SJSA1 (cell line): ENCODE measurements around the gene SEMA6C. TPM values are rescaled to one million over a fixed set of nuclear protein-coding genes. Genes with fewer than 3 reads are reported as not detected.

Experiments used
- DNase-seq, 2 experiments: peaks; one replicate each; pipeline ENCODE4 v3.0.0-alpha.2; 2015 to 2020; ENCODE audit warnings: low spot score in 2 of 2, low read depth in 1 of 2
- H3K27ac ChIP-seq: fragments of 250-450 bp; sonication (Bioruptor Pico); 2 replicates; pipeline ENCODE4 v1.5.1; 2020; ENCODE audit warnings: mild to moderate bottlenecking, moderate library complexity
- H3K27me3 ChIP-seq: fragments of 250-450 bp; sonication (Bioruptor Pico); replicated peaks from 2 replicates; pipeline ENCODE4 v1.5.1; 2020; ENCODE audit warnings: mild to moderate bottlenecking, moderate library complexity
- H3K36me3 ChIP-seq: fragments of 250-450 bp; sonication (Bioruptor Pico); 2 replicates; pipeline ENCODE4 v1.5.1; 2020; ENCODE audit warnings: mild to moderate bottlenecking
- H3K4me1 ChIP-seq: fragments of 250-450 bp; sonication (Bioruptor Pico); replicated peaks from 2 replicates; pipeline ENCODE4 v1.6.1; 2021; ENCODE audit warnings: mild to moderate bottlenecking
- H3K4me3 ChIP-seq: fragments of 250-450 bp; sonication (Bioruptor Pico); 2 replicates; pipeline ENCODE4 v1.5.1; 2020; ENCODE audit warnings: mild to moderate bottlenecking
- H3K9me3 ChIP-seq: fragments of 250-450 bp; sonication (Bioruptor Pico); replicated peaks from 2 replicates; pipeline ENCODE4 v1.5.1; 2020; ENCODE audit warnings: mild to moderate bottlenecking
- total RNA-seq: library from RNA; depleted of rRNA; stranded (reverse); fragments of >200 nt; shearing (Covaris generic); gene quantifications from 2 replicates; pipeline ENCODE4 v1.2.3, GENCODE V29; 2014

The SEMA6C gene
- total RNA-seq, 1 experiment from 2014 or later, result 1.1 TPM

- Histone ChIP-seq H3K27me3 (no peaks in the 10 kb centered on the region), H3K4me3 (peak overlapping the region; percentile 51), H3K4me1 (peaks cover 19% of the 10 kb centered on the region), H3K36me3 (peaks cover 45% of the 10 kb centered on the region), H3K27ac (no peak overlapping the region), H3K9me3 (no peaks in the 10 kb centered on the region)
- no peak for DNase-seq
These were observed 20.7 kb upstream of the SEMA6C start for GRCh38 chr1:151167116-151167515.

- Histone ChIP-seq H3K4me3 (peak overlapping the region; percentile 51), H3K27me3 (no peaks in the 10 kb centered on the region), H3K4me1 (peaks cover 19% of the 10 kb centered on the region), H3K36me3 (peaks cover 47% of the 10 kb centered on the region), H3K9me3 (no peaks in the 10 kb centered on the region), H3K27ac (peak overlapping the region; percentile 36)
- peak in 1 of 2 experiments; percentile 77 for DNase-seq
These were observed 20.1 kb upstream of the SEMA6C start for GRCh38 chr1:151166505-151166956.

- Histone ChIP-seq H3K4me3 (peak within 1 kb of the TSS; percentile 51), H3K27me3 (no peaks in the 10 kb centered on the region), H3K27ac (peak within 1 kb of the TSS; percentile 36), H3K9me3 (no peaks in the 10 kb centered on the region), H3K36me3 (peaks cover 53% of the 10 kb centered on the region), H3K4me1 (peaks cover 19% of the 10 kb centered on the region)
- peak; percentile 97 to 98 for DNase-seq
These were observed 19.5 kb upstream of the SEMA6C start, which contains the start of the genes LYSMD1 and SCNM1 for GRCh38 chr1:151165738-151166504. Gene LYSMD1, minus strand, starts transcription at chr1:151165902. Its CDS starts 644 bp downstream, at chr1:151165258. Gene SCNM1, plus strand, starts transcription at chr1:151166144. Its CDS starts 9 bp downstream, at chr1:151166153.

GRCh38 chr1:151165281-151165737, 18.9 kb upstream of the SEMA6C start:
- peak overlapping the region; percentile 25; the same call in 1 of the 2 replicates for H3K27ac ChIP-seq
- peaks cover 53% of the 10 kb centered on the region for H3K36me3 ChIP-seq
- DNase-seq, result no peak
- H3K27me3 ChIP-seq, result no peaks in the 10 kb centered on the region
- H3K4me1 ChIP-seq, result peaks cover 19% of the 10 kb centered on the region
- H3K4me3 ChIP-seq, result peak overlapping the region; percentile 51
- H3K9me3 ChIP-seq, result no peaks in the 10 kb centered on the region

- Histone ChIP-seq H3K4me1 (peaks cover 19% of the 10 kb centered on the region), H3K9me3 (no peaks in the 10 kb centered on the region), H3K36me3 (peaks cover 50% of the 10 kb centered on the region), H3K27ac (no peak overlapping the region), H3K27me3 (no peaks in the 10 kb centered on the region), H3K4me3 (peak overlapping the region; percentile 51)
- no peak for DNase-seq
These were observed 18.4 kb upstream of the SEMA6C start for GRCh38 chr1:151164732-151165280.

GRCh38 chr1:151159373-151159772, 12.9 kb upstream of the SEMA6C start:
- Histone ChIP-seq H3K27me3 (no peaks in the 10 kb centered on the region), H3K36me3 (peaks cover 45% of the 10 kb centered on the region), H3K4me1 (peaks cover 3% of the 10 kb centered on the region), H3K9me3 (no peaks in the 10 kb centered on the region), H3K4me3 (no peak overlapping the region), H3K27ac (no peak overlapping the region)
- DNase-seq, result no peak

GRCh38 chr1:151158751-151159251, 12.4 kb upstream of the SEMA6C start:
- no peak overlapping the region for H3K27ac ChIP-seq
- H3K4me3 ChIP-seq, result no peak overlapping the region
- H3K36me3 ChIP-seq, result peaks cover 41% of the 10 kb centered on the region
- no peaks in the 10 kb centered on the region for H3K4me1 ChIP-seq
- H3K9me3 ChIP-seq, result no peaks in the 10 kb centered on the region
- no peaks in the 10 kb centered on the region for H3K27me3 ChIP-seq
- no peak for DNase-seq

GRCh38 chr1:151158326-151158725, 11.9 kb upstream of the SEMA6C start:
- Histone ChIP-seq H3K27me3 (no peaks in the 10 kb centered on the region), H3K9me3 (no peaks in the 10 kb centered on the region), H3K4me1 (no peaks in the 10 kb centered on the region), H3K4me3 (no peak overlapping the region), H3K27ac (no peak overlapping the region), H3K36me3 (peaks cover 41% of the 10 kb centered on the region)
- DNase-seq, result no peak

GRCh38 chr1:151157067-151157531, 10.7 kb upstream of the SEMA6C start:
- no peak for DNase-seq
- H3K27me3 ChIP-seq, result no peaks in the 10 kb centered on the region
- H3K27ac ChIP-seq, result no peak overlapping the region
- H3K4me1 ChIP-seq, result no peaks in the 10 kb centered on the region
- peaks cover 41% of the 10 kb centered on the region for H3K36me3 ChIP-seq
- no peak overlapping the region for H3K4me3 ChIP-seq
- no peaks in the 10 kb centered on the region for H3K9me3 ChIP-seq

- H3K36me3 ChIP-seq, result peaks cover 38% of the 10 kb centered on the region
- H3K27me3 ChIP-seq, result no peaks in the 10 kb centered on the region
These were observed 10.0 kb upstream of the SEMA6C start, which contains the start of gene TNFAIP8L2 for GRCh38 chr1:151156515-151156819. Gene TNFAIP8L2, plus strand, starts transcription at chr1:151156649. Its CDS starts 2,049 bp downstream, at chr1:151158698.

GRCh38 chr1:151147665-151148064, 1.2 kb upstream of the SEMA6C start:
- peaks cover 16% of the 10 kb centered on the region for H3K4me1 ChIP-seq
- no peaks in the 10 kb centered on the region for H3K36me3 ChIP-seq
- H3K27me3 ChIP-seq, result no peaks in the 10 kb centered on the region
- peak in 1 of 2 experiments; percentile 7 for DNase-seq
- no peaks in the 10 kb centered on the region for H3K9me3 ChIP-seq
- H3K4me3 ChIP-seq, result no peak overlapping the region
- H3K27ac ChIP-seq, result no peak overlapping the region

More at GRCh38 chr1:151156515-151156819, 10.0 kb upstream of the SEMA6C start, which contains the start of gene TNFAIP8L2:
- H3K4me1 ChIP-seq, result no peaks in the 10 kb centered on the region
- DNase-seq, result no peak
- no peak within 1 kb of the TSS for H3K4me3 ChIP-seq
- no peak within 1 kb of the TSS for H3K27ac ChIP-seq
- no peaks in the 10 kb centered on the region for H3K9me3 ChIP-seq

- Histone ChIP-seq H3K27me3 (no peaks in the 10 kb centered on the region), H3K27ac (no peak overlapping the region), H3K4me3 (peak overlapping the region; percentile 45), H3K9me3 (no peaks in the 10 kb centered on the region), H3K36me3 (no peaks in the 10 kb centered on the region), H3K4me1 (peaks cover 16% of the 10 kb centered on the region)
- no peak for DNase-seq
These were observed 687 bp upstream of the SEMA6C start for GRCh38 chr1:151147132-151147503.

GRCh38 chr1:151146072-151146411, 389 bp downstream of the SEMA6C start:
- H3K4me3 ChIP-seq, result peak overlapping the region; percentile 45
- H3K36me3 ChIP-seq, result no peaks in the 10 kb centered on the region
- H3K27me3 ChIP-seq, result no peaks in the 10 kb centered on the region
- H3K4me1 ChIP-seq, result peaks cover 16% of the 10 kb centered on the region
- DNase-seq, result no peak
- no peaks in the 10 kb centered on the region for H3K9me3 ChIP-seq
- no peak overlapping the region for H3K27ac ChIP-seq
